Measurements from ENCODE around the gene MET.

- TF ChIP-seq CTCF (conservative IDR thresholded peaks at IDR 0.05 in 1 of 2, IDR thresholded peaks at IDR 0.05 in 1 of 2; ENCODE audit: extremely low read depth in 1 of 2, insufficient read depth in 1 of 2, low read depth in 1 of 2, low read length in 2 of 2) (no peak), EZH2 (IDR thresholded peaks at IDR 0.05; ENCODE audit: borderline replicate concordance, low read length) (no peak)
These were observed 113.8 kb downstream of the MET start for GRCh38 chr7:116785843-116786242.

Measured in mammary epithelial cell (primary cell).